KOPT-K1 (cell line): ENCODE data around the gene NUDCD2.

ENCODE experiments used
- H3K27ac ChIP-seq: fragments of 200-600 bp; sonication (generic); 2 replicates; pipeline ENCODE4 v1.5.1; 2016; ENCODE audit warnings: antibody characterized with exemption, mild to moderate bottlenecking, low read depth, low read length; ENCODE audit not compliant: poor library complexity, severe bottlenecking
- H3K36me3 ChIP-seq: fragments of 200-600 bp; sonication (generic); 2 replicates; pipeline ENCODE4 v1.5.1; 2017; ENCODE audit warnings: antibody characterized with exemption, mild to moderate bottlenecking, low read length, moderate library complexity; ENCODE audit not compliant: insufficient read depth
- H3K9me3 ChIP-seq: fragments of 200-600 bp; sonication (generic); 2 replicates; pipeline ENCODE4 v1.5.1; 2017; ENCODE audit warnings: antibody characterized with exemption, low read length, mild to moderate bottlenecking; ENCODE audit not compliant: insufficient read depth, poor library complexity, severe bottlenecking

Gene NUDCD2

GRCh38 chr5:163459819-163460561, at the start of gene NUDCD2:
TSS of gene NUDCD2 (minus strand) at chr5:163460102. CDS start at chr5:163460050, 52 bp downstream.
- peak within 1 kb of the TSS; percentile 97 for H3K27ac ChIP-seq
- peaks cover 33% of the 10 kb centered on the region for H3K36me3 ChIP-seq
- H3K9me3 ChIP-seq: no peaks in the 10 kb centered on the region

- Histone ChIP-seq H3K9me3 (no peaks in the 10 kb centered on the region), H3K27ac (no peak overlapping the region), H3K36me3 (peaks cover 29% of the 10 kb centered on the region)
These were observed 49.5 kb upstream of the NUDCD2 start for GRCh38 chr5:163509291-163509951.

- H3K27ac ChIP-seq: no peak overlapping the region
These were observed 48.9 kb upstream of the NUDCD2 start for GRCh38 chr5:163508753-163509152.

GRCh38 chr5:163506726-163507125, 46.8 kb upstream of the NUDCD2 start:
- no peaks in the 10 kb centered on the region for H3K9me3 ChIP-seq
- peaks cover 2% of the 10 kb centered on the region for H3K36me3 ChIP-seq
- H3K27ac ChIP-seq: peak overlapping the region; percentile 83

More at GRCh38 chr5:163508753-163509152, 48.9 kb upstream of the NUDCD2 start:
- no peaks in the 10 kb centered on the region for H3K9me3 ChIP-seq
- peaks cover 22% of the 10 kb centered on the region for H3K36me3 ChIP-seq

- no peaks in the 10 kb centered on the region for H3K36me3 ChIP-seq
- no peaks in the 10 kb centered on the region for H3K9me3 ChIP-seq
- H3K27ac ChIP-seq: peak overlapping the region; percentile 83
These were observed 46.2 kb upstream of the NUDCD2 start for GRCh38 chr5:163506095-163506457.

- H3K36me3 ChIP-seq: no peaks in the 10 kb centered on the region
- peak within 1 kb of the TSS; percentile 83 for H3K27ac ChIP-seq
- H3K9me3 ChIP-seq: no peaks in the 10 kb centered on the region
These were observed 45.6 kb upstream of the NUDCD2 start, which contains the start of gene MAT2B for GRCh38 chr5:163505368-163506094. TSS of gene MAT2B (plus strand) at chr5:163505619. CDS start at chr5:163505687, 68 bp downstream.

GRCh38 chr5:163505049-163505367, 45.1 kb upstream of the NUDCD2 start:
- H3K9me3 ChIP-seq: no peaks in the 10 kb centered on the region

GRCh38 chr5:163504079-163504931, 44.4 kb upstream of the NUDCD2 start:
- Histone ChIP-seq H3K9me3 (no peaks in the 10 kb centered on the region), H3K27ac (peak overlapping the region; percentile 83), H3K36me3 (no peaks in the 10 kb centered on the region)

More at GRCh38 chr5:163505049-163505367, 45.1 kb upstream of the NUDCD2 start:
- Histone ChIP-seq H3K27ac (peak overlapping the region; percentile 83), H3K36me3 (no peaks in the 10 kb centered on the region)

GRCh38 chr5:163503106-163504078, 43.5 kb upstream of the NUDCD2 start:
- Histone ChIP-seq H3K9me3 (no peaks in the 10 kb centered on the region), H3K36me3 (no peaks in the 10 kb centered on the region), H3K27ac (peak overlapping the region; percentile 83)

GRCh38 chr5:163502521-163502920, 42.6 kb upstream of the NUDCD2 start:
- no peaks in the 10 kb centered on the region for H3K9me3 ChIP-seq
- H3K27ac ChIP-seq: peak overlapping the region; percentile 83
- no peaks in the 10 kb centered on the region for H3K36me3 ChIP-seq

- Histone ChIP-seq H3K9me3 (no peaks in the 10 kb centered on the region), H3K36me3 (peaks cover under 1% of the 10 kb centered on the region; the same call in 1 of the 2 replicates), H3K27ac (no peak overlapping the region)
These were observed 39.0 kb upstream of the NUDCD2 start for GRCh38 chr5:163498886-163499285.

GRCh38 chr5:163497315-163497714, 37.4 kb upstream of the NUDCD2 start:
- Histone ChIP-seq H3K27ac (no peak overlapping the region), H3K9me3 (no peaks in the 10 kb centered on the region), H3K36me3 (peaks cover 16% of the 10 kb centered on the region)

- Histone ChIP-seq H3K27ac (no peak overlapping the region), H3K36me3 (peaks cover 26% of the 10 kb centered on the region), H3K9me3 (no peaks in the 10 kb centered on the region)
These were observed 36.4 kb upstream of the NUDCD2 start for GRCh38 chr5:163496286-163496685.

- H3K27ac ChIP-seq: no peak overlapping the region
- peaks cover 92% of the 10 kb centered on the region for H3K36me3 ChIP-seq
These were observed 29.8 kb upstream of the NUDCD2 start for GRCh38 chr5:163489745-163490075.

More at GRCh38 chr5:163489745-163490075, 29.8 kb upstream of the NUDCD2 start:
- no peaks in the 10 kb centered on the region for H3K9me3 ChIP-seq
